Activated CD8-positive, alpha-beta T cell treated with anti-CD3 and anti-CD28 coated beads, Interleukin-2, amount 10 ng/mL, durations not matched to agents 7 days and 5 days (primary cell): ENCODE results near the gene LIPC. TPM values are rescaled to one million over a fixed set of nuclear protein-coding genes. Genes with fewer than 3 reads are reported as not detected.

ENCODE experiments used
- ATAC-seq: fragments of 150-1000 bp; cut with Tn5 transposase; one replicate; pipeline ENCODE4 v1.10.0; 2021; ENCODE audit warnings: moderate library complexity
- CTCF ChIA-PET: fragments of 350-600 bp; sonication (Branson Sonifier 250); formaldehyde crosslinking; loops from one replicate; lab custom pipeline; 2021; ENCODE audit warnings: antibody characterized with exemption; lab: Charles Lee
- POLR2A ChIA-PET: fragments of 350-600 bp; sonication (Branson Sonifier 250); formaldehyde crosslinking; loops from one replicate; lab custom pipeline; 2021; ENCODE audit warnings: antibody characterized with exemption; lab: Charles Lee
- DNase-seq: peaks from one replicate; pipeline ENCODE4 v3.0.0-alpha.2; 2020
- H3K27ac Mint-ChIP-seq: one replicate; pipeline ENCODE4 v1.8.0; 2021; ENCODE audit warnings: mild to moderate bottlenecking, mixed read lengths
- H3K27me3 Mint-ChIP-seq: one replicate; pipeline ENCODE4 v1.8.0; 2021; ENCODE audit warnings: low read depth, mixed read lengths
- H3K36me3 Mint-ChIP-seq: one replicate; pipeline ENCODE4 v1.8.0; 2021; ENCODE audit warnings: low read depth, mixed read lengths
- H3K4me1 Mint-ChIP-seq: one replicate; pipeline ENCODE4 v1.8.0; 2021; ENCODE audit warnings: low read depth, mixed read lengths
- H3K4me3 Mint-ChIP-seq: one replicate; pipeline ENCODE4 v1.8.0; 2021; ENCODE audit warnings: mild to moderate bottlenecking, mixed read lengths
- H3K9me3 Mint-ChIP-seq: one replicate; pipeline ENCODE4 v1.8.0; 2022; ENCODE audit warnings: mixed read lengths; ENCODE audit not compliant: insufficient read depth
- total RNA-seq, 2 experiments: library from RNA; stranded (reverse); gene quantifications; one replicate each; pipeline ENCODE4 v1.2.3, GENCODE V29; 2021

The LIPC gene
- total RNA-seq, 2 experiments from 2014 or later: 4.1 to 4.4 TPM

GRCh38 chr15:58489289-58490085 is 57.7 kb downstream of the LIPC start:
- DNase-seq (no peak), ATAC-seq (no peak)
- H3K4me3 Mint-ChIP-seq: no peak overlapping the region
- CTCF ChIA-PET: no interaction called here
- H3K27me3 Mint-ChIP-seq: no peaks in the 10 kb centered on the region
- POLR2A ChIA-PET: interaction anchor here (0.9 kb wide), 1 partner anchor 9 kb away, joined by 3 read pairs; no protein-coding TSS in a partner anchor
- peaks cover 52% of the 10 kb centered on the region for H3K4me1 Mint-ChIP-seq
- peak overlapping the region; percentile 16 for H3K27ac Mint-ChIP-seq
- H3K36me3 Mint-ChIP-seq: peaks cover 23% of the 10 kb centered on the region
- H3K9me3 Mint-ChIP-seq: peaks cover 11% of the 10 kb centered on the region

GRCh38 chr15:58490086-58490887 is 58.5 kb downstream of the LIPC start:
- Mint-ChIP-seq H3K4me1 (peaks cover 49% of the 10 kb centered on the region), H3K27ac (no peak overlapping the region), H3K27me3 (no peaks in the 10 kb centered on the region), H3K9me3 (peaks cover 11% of the 10 kb centered on the region), H3K36me3 (peaks cover 25% of the 10 kb centered on the region), H3K4me3 (no peak overlapping the region)
- CTCF ChIA-PET: no interaction called here
- DNase-seq (no peak), ATAC-seq (no peak)
- POLR2A ChIA-PET: no interaction called here

- ATAC-seq (no peak), DNase-seq (no peak)
- POLR2A ChIA-PET: no interaction called here
- no peak overlapping the region for H3K4me3 Mint-ChIP-seq
- no peaks in the 10 kb centered on the region for H3K27me3 Mint-ChIP-seq
- H3K4me1 Mint-ChIP-seq: peaks cover 49% of the 10 kb centered on the region
- CTCF ChIA-PET: no interaction called here
- peaks cover 11% of the 10 kb centered on the region for H3K9me3 Mint-ChIP-seq
- peak overlapping the region; percentile 9 for H3K27ac Mint-ChIP-seq
- peaks cover 26% of the 10 kb centered on the region for H3K36me3 Mint-ChIP-seq
Measured at GRCh38 chr15:58490888-58491473, 59.2 kb downstream of the LIPC start.

- Mint-ChIP-seq H3K27ac (peak overlapping the region; percentile 9), H3K36me3 (peaks cover 21% of the 10 kb centered on the region), H3K27me3 (no peaks in the 10 kb centered on the region), H3K4me3 (no peak overlapping the region), H3K4me1 (peaks cover 49% of the 10 kb centered on the region), H3K9me3 (peaks cover 11% of the 10 kb centered on the region)
- DNase-seq (no peak), ATAC-seq (no peak)
- POLR2A ChIA-PET: interaction anchor here (0.6 to 1.5 kb wide), 2 partner anchors 14 to 15 kb away, joined by 3 to 4 read pairs; no protein-coding TSS in a partner anchor
- CTCF ChIA-PET: interaction anchor here (0.6 to 1.4 kb wide), 3 partner anchors 22 to 252 kb away, joined by 3 to 4 read pairs (median 3); no protein-coding TSS in a partner anchor
Measured at GRCh38 chr15:58491499-58492202, 59.9 kb downstream of the LIPC start.

- H3K27me3 Mint-ChIP-seq: no peaks in the 10 kb centered on the region
- peaks cover 48% of the 10 kb centered on the region for H3K4me1 Mint-ChIP-seq
- DNase-seq (no peak), ATAC-seq (no peak)
- H3K4me3 Mint-ChIP-seq: no peak overlapping the region
- CTCF ChIA-PET: interaction anchor here (0.6 to 1.4 kb wide), 4 partner anchors 21 to 251 kb away, joined by 3 to 4 read pairs (median 3); no protein-coding TSS in a partner anchor
- peaks cover 11% of the 10 kb centered on the region for H3K9me3 Mint-ChIP-seq
- no peak overlapping the region for H3K27ac Mint-ChIP-seq
- peaks cover 11% of the 10 kb centered on the region for H3K36me3 Mint-ChIP-seq
- POLR2A ChIA-PET: interaction anchor here (0.6 to 1.5 kb wide), 2 partner anchors 12 to 16 kb away, joined by 3 to 4 read pairs; no protein-coding TSS in a partner anchor
Measured at GRCh38 chr15:58492661-58493397, 61.0 kb downstream of the LIPC start.

- Mint-ChIP-seq H3K9me3 (peaks cover 5% of the 10 kb centered on the region), H3K4me3 (no peak overlapping the region), H3K27me3 (no peaks in the 10 kb centered on the region), H3K4me1 (peaks cover 44% of the 10 kb centered on the region), H3K27ac (no peak overlapping the region), H3K36me3 (peaks cover 7% of the 10 kb centered on the region)
- DNase-seq (no peak), ATAC-seq (no peak)
- CTCF ChIA-PET: no interaction called here
- POLR2A ChIA-PET: no interaction called here
Measured at GRCh38 chr15:58494567-58494966, 62.8 kb downstream of the LIPC start.

GRCh38 chr15:58495891-58496408 is 64.2 kb downstream of the LIPC start:
- POLR2A ChIA-PET: no interaction called here
- CTCF ChIA-PET: interaction anchor here (0.6 to 2.4 kb wide), 4 partner anchors 9 to 22 kb away, joined by 3 to 10 read pairs (median 4); no protein-coding TSS in a partner anchor
- H3K27ac Mint-ChIP-seq: peak overlapping the region; percentile 58

GRCh38 chr15:58497046-58497785 is 65.4 kb downstream of the LIPC start:
- ChIA-PET CTCF (interaction anchor here (1.1 to 2.4 kb wide), 3 partner anchors 10 to 273 kb away, joined by 3 to 10 read pairs (median 4); no protein-coding TSS in a partner anchor), POLR2A (interaction anchor here (1.2 kb wide), 1 partner anchor 20 kb away, joined by 3 read pairs; no protein-coding TSS in a partner anchor)
- ATAC-seq (no peak), DNase-seq (no peak)
- peak overlapping the region; percentile 27 for H3K27ac Mint-ChIP-seq
- peaks cover 36% of the 10 kb centered on the region for H3K4me1 Mint-ChIP-seq
- no peaks in the 10 kb centered on the region for H3K27me3 Mint-ChIP-seq
- no peaks in the 10 kb centered on the region for H3K9me3 Mint-ChIP-seq
- H3K36me3 Mint-ChIP-seq: peaks cover 2% of the 10 kb centered on the region
- H3K4me3 Mint-ChIP-seq: no peak overlapping the region

More at GRCh38 chr15:58495891-58496408, 64.2 kb downstream of the LIPC start:
- Mint-ChIP-seq H3K9me3 (no peaks in the 10 kb centered on the region), H3K4me3 (no peak overlapping the region), H3K27me3 (no peaks in the 10 kb centered on the region), H3K36me3 (peaks cover 2% of the 10 kb centered on the region), H3K4me1 (peaks cover 44% of the 10 kb centered on the region)
- peak; percentile 60 for ATAC-seq
- DNase-seq: no peak

GRCh38 chr15:58498821-58499580 is 67.2 kb downstream of the LIPC start:
- DNase-seq (no peak), ATAC-seq (no peak)
- POLR2A ChIA-PET: no interaction called here
- Mint-ChIP-seq H3K27me3 (no peaks in the 10 kb centered on the region), H3K27ac (no peak overlapping the region), H3K9me3 (no peaks in the 10 kb centered on the region), H3K4me3 (no peak overlapping the region), H3K4me1 (peaks cover 29% of the 10 kb centered on the region), H3K36me3 (peaks cover 2% of the 10 kb centered on the region)
- CTCF ChIA-PET: interaction anchor here (1.2 kb wide), 1 partner anchor 18 kb away, joined by 4 read pairs; no protein-coding TSS in a partner anchor
